ENCODE results near the gene KCNS1. TPM values are rescaled to one million over a fixed set of nuclear protein-coding genes. Genes with fewer than 3 reads are reported as not detected.

Gene KCNS1
- polyA plus RNA-seq, 1 donor (not counting 4 experiments of a cell fraction or from before 2014, with no cell fraction given), result 1.5 TPM

GRCh38 chr20:45111285-45111684, 10.4 kb upstream of the KCNS1 start:
- Histone ChIP-seq H3K27me3 (ENCODE audit: control insufficient read depth, extremely low read depth, insufficient read depth, low read length) (no peaks in the 10 kb centered on the region), H3K4me2 (ENCODE audit: control insufficient read depth, extremely low read depth, insufficient read depth, low read depth, low read length) (no peak overlapping the region), H3K79me2 (ENCODE audit: control insufficient read depth, insufficient read depth, low read length) (no peaks in the 10 kb centered on the region), H3K9ac (ENCODE audit: control insufficient read depth, extremely low read depth, insufficient read depth, low read length) (no peak overlapping the region), H3K27ac (ENCODE audit: control insufficient read depth, insufficient read depth, low read length) (no peak overlapping the region), H2AFZ (ENCODE audit: control insufficient read depth, low read length) (no peak overlapping the region), H3K9me3 (ENCODE audit: control insufficient read depth, low read depth, low read length) (no peaks in the 10 kb centered on the region), H4K20me1 (ENCODE audit: control insufficient read depth, extremely low read depth, insufficient read depth, low read length) (no peaks in the 10 kb centered on the region), H3K9me1 (ENCODE audit: control insufficient read depth, extremely low read depth, insufficient read depth, low read length) (no peaks in the 10 kb centered on the region), H3K36me3 (ENCODE audit: control insufficient read depth in 2 of 2, extremely low read depth in 1 of 2, insufficient read depth in 2 of 2, low read length in 2 of 2) (no peaks in the 10 kb centered on the region), H3K4me3 (ENCODE audit: control insufficient read depth in 2 of 3, extremely low read depth in 1 of 3, insufficient read depth in 2 of 3, low read depth in 1 of 3, low read length in 3 of 3) (no peak overlapping the region), H3K4me1 (ENCODE audit: control insufficient read depth, extremely low read depth, insufficient read depth, low read length) (peaks cover 22% of the 10 kb centered on the region)
- no peak for FAIRE-seq
- DNase-seq (ENCODE audit: low read depth, low spot score), result no peak
- dilution Hi-C loops (cut with MboI; ENCODE audit: extremely low pct_ligation_motif_present, low sequenced_read_pairs), result no loop called here
- no peak for TF ChIP-seq EZH2 (IDR thresholded peaks at IDR 0.05; ENCODE audit: low read length)

- Histone ChIP-seq H3K36me3 (ENCODE audit: control insufficient read depth in 2 of 2, extremely low read depth in 1 of 2, insufficient read depth in 2 of 2, low read length in 2 of 2) (no peaks in the 10 kb centered on the region), H3K79me2 (ENCODE audit: control insufficient read depth, insufficient read depth, low read length) (no peaks in the 10 kb centered on the region), H3K4me1 (ENCODE audit: control insufficient read depth, extremely low read depth, insufficient read depth, low read length) (peaks cover 22% of the 10 kb centered on the region), H3K4me2 (ENCODE audit: control insufficient read depth, extremely low read depth, insufficient read depth, low read depth, low read length) (no peak overlapping the region), H3K27me3 (ENCODE audit: control insufficient read depth, extremely low read depth, insufficient read depth, low read length) (no peaks in the 10 kb centered on the region), H3K9me3 (ENCODE audit: control insufficient read depth, low read depth, low read length) (no peaks in the 10 kb centered on the region), H4K20me1 (ENCODE audit: control insufficient read depth, extremely low read depth, insufficient read depth, low read length) (no peaks in the 10 kb centered on the region), H3K27ac (ENCODE audit: control insufficient read depth, insufficient read depth, low read length) (no peak overlapping the region), H3K9ac (ENCODE audit: control insufficient read depth, extremely low read depth, insufficient read depth, low read length) (no peak overlapping the region), H3K9me1 (ENCODE audit: control insufficient read depth, extremely low read depth, insufficient read depth, low read length) (no peaks in the 10 kb centered on the region), H2AFZ (ENCODE audit: control insufficient read depth, low read length) (no peak overlapping the region), H3K4me3 (ENCODE audit: control insufficient read depth in 2 of 3, extremely low read depth in 1 of 3, insufficient read depth in 2 of 3, low read depth in 1 of 3, low read length in 3 of 3) (no peak overlapping the region)
- TF ChIP-seq CTCF (optimal IDR thresholded peaks at IDR 0.05 in 1 of 3, IDR thresholded peaks at IDR 0.05 in 1 of 3, conservative IDR thresholded peaks at IDR 0.05 in 1 of 3; ENCODE audit: extremely low read depth in 1 of 3, insufficient read depth in 2 of 3, low read length in 3 of 3), result no peak
- no peak for TF ChIP-seq EZH2 (IDR thresholded peaks at IDR 0.05; ENCODE audit: low read length)
- dilution Hi-C loops (cut with MboI; ENCODE audit: extremely low pct_ligation_motif_present, low sequenced_read_pairs), result no loop called here
- DNase-seq (ENCODE audit: low read depth, low spot score), result no peak
- FAIRE-seq, result no peak
Observed at GRCh38 chr20:45110301-45110700, 9.4 kb upstream of the KCNS1 start.

- H3K4me3 ChIP-seq (ENCODE audit: control insufficient read depth in 2 of 3, extremely low read depth in 1 of 3, insufficient read depth in 2 of 3, low read depth in 1 of 3, low read length in 3 of 3), result no peak overlapping the region
- no peaks in the 10 kb centered on the region for H3K9me3 ChIP-seq (ENCODE audit: control insufficient read depth, low read depth, low read length)
- no peak overlapping the region for H3K27ac ChIP-seq (ENCODE audit: control insufficient read depth, insufficient read depth, low read length)
- H4K20me1 ChIP-seq (ENCODE audit: control insufficient read depth, extremely low read depth, insufficient read depth, low read length), result no peaks in the 10 kb centered on the region
- dilution Hi-C loops (cut with MboI; ENCODE audit: extremely low pct_ligation_motif_present, low sequenced_read_pairs), result no loop called here
- H2AFZ ChIP-seq (ENCODE audit: control insufficient read depth, low read length), result no peak overlapping the region
- DNase-seq (ENCODE audit: low read depth, low spot score) (no peak), FAIRE-seq (no peak)
- no peaks in the 10 kb centered on the region for H3K27me3 ChIP-seq (ENCODE audit: control insufficient read depth, extremely low read depth, insufficient read depth, low read length)
- H3K9ac ChIP-seq (ENCODE audit: control insufficient read depth, extremely low read depth, insufficient read depth, low read length), result no peak overlapping the region
- TF ChIP-seq EZH2 (IDR thresholded peaks at IDR 0.05; ENCODE audit: low read length), result no peak
- TF ChIP-seq CTCF (optimal IDR thresholded peaks at IDR 0.05 in 1 of 3, IDR thresholded peaks at IDR 0.05 in 1 of 3, conservative IDR thresholded peaks at IDR 0.05 in 1 of 3; ENCODE audit: extremely low read depth in 1 of 3, insufficient read depth in 2 of 3, low read length in 3 of 3), result no peak
- no peak overlapping the region for H3K4me2 ChIP-seq (ENCODE audit: control insufficient read depth, extremely low read depth, insufficient read depth, low read depth, low read length)
- peaks cover 22% of the 10 kb centered on the region for H3K4me1 ChIP-seq (ENCODE audit: control insufficient read depth, extremely low read depth, insufficient read depth, low read length)
- H3K9me1 ChIP-seq (ENCODE audit: control insufficient read depth, extremely low read depth, insufficient read depth, low read length), result no peaks in the 10 kb centered on the region
- H3K79me2 ChIP-seq (ENCODE audit: control insufficient read depth, insufficient read depth, low read length), result no peaks in the 10 kb centered on the region
- H3K36me3 ChIP-seq (ENCODE audit: control insufficient read depth in 2 of 2, extremely low read depth in 1 of 2, insufficient read depth in 2 of 2, low read length in 2 of 2), result no peaks in the 10 kb centered on the region
Observed at GRCh38 chr20:45109634-45110033, 8.7 kb upstream of the KCNS1 start.
